GM13976 (cell line): ENCODE results near the gene TEDC2.

Experiments used
- DNase-seq: peaks from one replicate; pipeline ENCODE4 v3.0.0; 2012; ENCODE audit warnings: low spot score
- CTCF ChIP-seq: IDR thresholded peaks from 2 replicates; pipeline ENCODE4 v1.5.1; 2012; ENCODE audit warnings: borderline replicate concordance, mild to moderate bottlenecking; ENCODE audit not compliant: insufficient read depth; ENCODE audit errors: extremely low read depth, missing control alignments, control extremely low read depth
- in situ Hi-C: fragments of 300-500 bp; cut with MboI; formaldehyde crosslinking; loops from one replicate; pipeline ENCODE4 v1.12.0; 2022; ENCODE audit warnings: low sequenced_read_pairs, mixed read lengths, inconsistent platforms; ENCODE audit not compliant: unreplicated experiment

TEDC2 gene

GRCh38 chr16:2483939-2484897 lies 24.3 kb downstream of the TEDC2 start:
- no peak for TF ChIP-seq CTCF
- in situ Hi-C loops = loop anchor here (25.0 kb wide), 1 partner anchor 472 kb away; the partner anchor contains the start of genes NPW and ZNF598
- no peak for DNase-seq

GRCh38 chr16:2484898-2485508 lies 25.1 kb downstream of the TEDC2 start:
- DNase-seq = no peak
- in situ Hi-C loops = loop anchor here (25.0 kb wide), 1 partner anchor 473 kb away; the partner anchor contains the start of genes NPW and ZNF598

GRCh38 chr16:2485811-2486507 lies 26.1 kb downstream of the TEDC2 start:
- no peak for TF ChIP-seq CTCF
- in situ Hi-C loops = loop anchor here (25.0 kb wide), 1 partner anchor 474 kb away; the partner anchor contains the start of genes NPW and ZNF598
- no peak for DNase-seq

More at GRCh38 chr16:2484898-2485508, 25.1 kb downstream of the TEDC2 start:
- no peak for TF ChIP-seq CTCF

GRCh38 chr16:2486645-2487516 lies 27.0 kb downstream of the TEDC2 start:
- peak; percentile 72 for TF ChIP-seq CTCF
- in situ Hi-C loops = loop anchor here (25.0 kb wide), 1 partner anchor 475 kb away; the partner anchor contains the start of genes NPW and ZNF598
- DNase-seq = peak; percentile 88

- TF ChIP-seq CTCF = no peak
- no peak for DNase-seq
- in situ Hi-C loops = loop anchor here (25.0 kb wide), 1 partner anchor 475 kb away; the partner anchor contains the start of genes NPW and ZNF598
These were observed 27.6 kb downstream of the TEDC2 start for GRCh38 chr16:2487517-2487842.
